ENCODE data around the gene BCAP29. TPM values are rescaled to one million over a fixed set of nuclear protein-coding genes. Genes with fewer than 3 reads are reported as not detected.
A peak's percentile ranks its signal among the peaks of the same experiment; 100 is the strongest.

BCAP29 gene
- total and polyA plus RNA-seq, 9 of the 15 experiments (the other 6 are each of a cell fraction or from before 2014, with no cell fraction given): 63.4 to 137 (median 79.7) TPM

DNA sequence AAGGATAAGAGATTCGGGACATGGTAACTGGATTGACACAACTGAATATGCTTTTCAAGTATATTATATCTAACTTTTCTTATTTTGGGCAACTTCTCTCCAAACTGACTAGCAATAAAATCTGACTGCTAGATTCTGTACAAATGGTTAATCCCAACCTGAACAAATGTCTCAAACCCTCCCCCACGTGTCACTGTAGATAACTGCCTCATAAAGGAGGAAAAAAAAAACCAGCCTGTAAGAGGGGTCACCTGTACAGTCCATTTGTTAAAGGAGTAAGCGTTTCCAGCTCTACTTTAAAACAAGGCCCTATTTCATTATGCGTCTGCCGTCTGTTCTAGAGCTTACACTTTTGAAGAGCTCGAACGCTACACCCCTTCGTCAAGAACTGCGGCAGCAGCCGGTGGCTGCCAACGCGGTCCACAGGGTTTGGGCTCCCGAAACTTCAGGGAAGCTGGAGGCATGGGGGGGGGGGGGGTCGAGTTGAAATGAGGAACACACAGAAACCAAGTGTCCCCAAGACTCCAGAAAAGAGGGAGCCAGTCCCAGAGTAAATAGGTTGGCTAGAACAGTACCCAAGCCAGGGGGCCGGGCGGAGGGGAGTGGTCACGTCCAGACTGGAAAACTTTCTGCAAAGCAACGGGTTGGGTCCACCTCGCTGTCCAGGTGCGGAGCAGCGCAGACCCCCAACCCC, 16.8 kb upstream of the BCAP29 start (continued):
- TF ChIP-seq ILK (tag; IDR thresholded peaks at IDR 0.05; ENCODE audit: borderline replicate concordance, low read depth) (no peak), XRCC3 (IDR thresholded peaks at IDR 0.05) (no peak)

DNA sequence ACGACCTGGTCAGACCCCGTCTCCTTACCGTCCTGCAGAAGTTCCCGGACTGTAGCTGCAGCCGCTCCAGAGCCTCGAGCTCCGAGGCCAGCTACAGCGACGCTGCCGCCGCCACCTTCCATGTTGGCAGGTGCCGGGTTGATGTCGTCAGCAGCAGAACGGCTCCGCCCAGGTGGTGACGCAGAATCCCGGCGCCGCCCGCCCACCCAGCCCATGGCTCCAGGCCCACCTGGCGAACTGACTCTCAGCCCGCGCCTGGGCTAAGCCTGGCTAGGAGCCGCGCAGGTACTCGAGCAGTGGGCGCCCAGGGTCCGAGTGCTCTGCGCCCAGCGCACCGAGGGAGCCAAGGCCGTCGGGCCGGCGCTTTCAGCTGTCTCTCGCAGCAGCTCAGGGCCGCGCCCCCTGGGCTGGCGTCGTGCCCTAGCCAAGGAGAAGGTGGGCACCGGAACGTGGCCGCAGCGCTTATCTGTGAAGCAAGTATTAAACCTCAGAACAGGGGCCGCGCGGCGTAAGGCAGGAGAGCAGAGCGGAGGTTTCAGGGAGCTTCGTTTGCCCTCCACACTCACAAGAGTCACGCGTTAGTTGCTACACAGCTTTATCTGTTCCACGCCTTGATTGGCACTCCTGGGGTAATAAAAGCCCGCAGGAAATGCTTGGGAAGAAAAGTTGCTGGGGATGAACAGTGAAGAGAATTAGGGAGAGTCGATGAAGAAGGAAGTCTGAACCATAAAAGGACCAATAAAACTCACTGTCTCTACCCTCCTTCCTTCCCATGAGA, 16.1 kb upstream of the BCAP29 start, which contains the start of the genes COG5 and DUS4L:
TSS of gene COG5 (minus strand) at position 146 of the 778 bp plus-strand sequence. CDS start at position 122, 24 bp downstream.
TSS of gene DUS4L (plus strand) at position 197 of the 778 bp plus-strand sequence. CDS start 3,100 bp downstream, outside the sequence.
- in situ Hi-C loops (cut with MboI): no loop called here
- ChIA-PET POLR2A (interaction anchor here (0.5 to 3.7 kb wide), 17 partner anchors 8 to 395 kb away, joined by 3 to 16 read pairs (median 5); partner anchors contain the start of genes BCAP29 and HBP1), CTCF (ENCODE audit: low intra/inter-chr PET ratio) (no interaction called here)
- H4K20me1 ChIP-seq (replicated peaks; ENCODE audit: control insufficient read depth, insufficient read depth, low read length): peaks cover 6% of the 10 kb centered on the region; the same call in 1 of the 2 replicates
- H3K36me3 ChIP-seq (ENCODE audit: control insufficient read depth, insufficient read depth, low read length): peaks cover 32% of the 10 kb centered on the region
- no peaks in the 10 kb centered on the region for H3K27me3 ChIP-seq (ENCODE audit: control insufficient read depth in 2 of 2, insufficient read depth in 2 of 2, low read length in 2 of 2)
- H3K79me2 ChIP-seq (ENCODE audit: control insufficient read depth, insufficient read depth, low read length): peaks cover 68% of the 10 kb centered on the region
- intact Hi-C loops (cut with micrococcal nuclease): loop anchor here (5.0 kb wide), 1 partner anchor 102 kb away; no protein-coding TSS in a partner anchor
- H3K4me2 ChIP-seq (ENCODE audit: insufficient read depth, low read length): peak within 1 kb of the TSS; percentile 89
- H3K9me3 ChIP-seq (replicated peaks; ENCODE audit: control insufficient read depth, insufficient read depth, low read depth, low read length): no peaks in the 10 kb centered on the region
- DNase-seq (ENCODE audit: extremely low read depth in 1 of 4, low spot score in 3 of 4) (peak; percentile 90 to 95 (median 92)), FAIRE-seq (peak; percentile 46), ATAC-seq (peak; percentile 91)
- H3K9ac ChIP-seq (ENCODE audit: insufficient read depth in 1 of 2, low read depth in 2 of 2, low read length in 2 of 2): peak within 1 kb of the TSS; percentile 92 to 99
- peak within 1 kb of the TSS; percentile 74 for H3K4me3 ChIP-seq
- WGBS (ENCODE audit: insufficient coverage, low coverage, missing lambda C conversion rate): under 1% methylated on average over 55 of the region's 55 CpGs
- no TSS peak for BruUV-seq (replicated peaks)
- H3K27ac ChIP-seq (ENCODE audit: extremely low read depth, low read depth, low read length): peak within 1 kb of the TSS; percentile 81
- peak within 1 kb of the TSS; percentile 98 for H2AFZ ChIP-seq (ENCODE audit: low read depth, low read length)
- H3K4me1 ChIP-seq (replicated peaks in 1 of 2; ENCODE audit: control insufficient read depth in 2 of 2, insufficient read depth in 2 of 2, low read length in 2 of 2): peaks cover 10 to 27% of the 10 kb centered on the region in 2 experiments; a peak in 4 of 5 replicates
- no peaks in the 10 kb centered on the region for H3K9me1 ChIP-seq (ENCODE audit: control insufficient read depth, insufficient read depth, low read length)
- TF ChIP-seq KAT2B (IDR thresholded peaks at IDR 0.05; ENCODE audit: low read depth, low read length) (no peak), RFX1 (IDR thresholded peaks at IDR 0.05) (no peak), ZNF778 (CRISPR knock-in tag; IDR thresholded peaks at IDR 0.05) (no peak), ZNF507 (tag; conservative IDR thresholded peaks at IDR 0.05) (no peak), TAL1 (IDR thresholded peaks at IDR 0.05) (no peak), PHB (CRISPR knock-in tag; IDR thresholded peaks at IDR 0.05) (no peak), RBM15 (IDR thresholded peaks at IDR 0.05; ENCODE audit: insufficient read depth, low read length) (no peak), ZNF316 (IDR thresholded peaks at IDR 0.05) (0 out of 2 replicates have a peak, but pooled peaks have one; percentile 2), TCFL5 (CRISPR knock-in tag; conservative IDR thresholded peaks at IDR 0.05) (no peak), ZNF79 (CRISPR knock-in tag; IDR thresholded peaks at IDR 0.05; ENCODE audit: low read depth) (no peak), SRSF9 (IDR thresholded peaks at IDR 0.05; ENCODE audit: borderline replicate concordance, low read depth, low read length) (no peak), RBBP5 (IDR thresholded peaks at IDR 0.05; ENCODE audit: borderline replicate concordance, insufficient read depth, low read length, poor library complexity, severe bottlenecking) (peak; percentile 99)
- TF ChIP-seq, protein P1, sequence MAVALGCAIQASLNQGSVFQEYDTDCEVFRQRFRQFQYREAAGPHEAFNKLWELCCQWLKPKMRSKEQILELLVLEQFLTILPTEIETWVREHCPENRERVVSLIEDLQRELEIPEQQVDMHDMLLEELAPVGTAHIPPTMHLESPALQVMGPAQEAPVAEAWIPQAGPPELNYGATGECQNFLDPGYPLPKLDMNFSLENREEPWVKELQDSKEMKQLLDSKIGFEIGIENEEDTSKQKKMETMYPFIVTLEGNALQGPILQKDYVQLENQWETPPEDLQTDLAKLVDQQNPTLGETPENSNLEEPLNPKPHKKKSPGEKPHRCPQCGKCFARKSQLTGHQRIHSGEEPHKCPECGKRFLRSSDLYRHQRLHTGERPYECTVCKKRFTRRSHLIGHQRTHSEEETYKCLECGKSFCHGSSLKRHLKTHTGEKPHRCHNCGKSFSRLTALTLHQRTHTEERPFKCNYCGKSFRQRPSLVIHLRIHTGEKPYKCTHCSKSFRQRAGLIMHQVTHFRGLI (CRISPR knock-in tag; IDR thresholded peaks at IDR 0.05): no peak
- TF ChIP-seq, protein P2, sequence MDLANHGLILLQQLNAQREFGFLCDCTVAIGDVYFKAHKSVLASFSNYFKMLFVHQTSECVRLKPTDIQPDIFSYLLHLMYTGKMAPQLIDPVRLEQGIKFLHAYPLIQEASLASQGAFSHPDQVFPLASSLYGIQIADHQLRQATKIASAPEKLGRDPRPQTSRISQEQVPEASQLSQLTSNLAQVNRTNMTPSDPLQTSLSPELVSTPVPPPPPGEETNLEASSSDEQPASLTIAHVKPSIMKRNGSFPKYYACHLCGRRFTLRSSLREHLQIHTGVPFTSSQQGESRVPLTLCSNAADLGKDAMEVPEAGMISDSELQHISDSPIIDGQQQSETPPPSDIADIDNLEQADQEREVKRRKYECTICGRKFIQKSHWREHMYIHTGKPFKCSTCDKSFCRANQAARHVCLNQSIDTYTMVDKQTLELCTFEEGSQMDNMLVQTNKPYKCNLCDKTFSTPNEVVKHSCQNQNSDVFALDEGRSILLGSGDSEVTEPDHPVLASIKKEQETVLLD (IDR thresholded peaks at IDR 0.05): 0 out of 2 replicates have a peak, but pooled peaks have one; percentile 14
